NK-92 (cell line): ENCODE results near the gene PRM2.

Experiments
- DNase-seq: peaks from one replicate; lab custom pipeline; 2025; ENCODE audit not compliant: unreplicated experiment; lab: John Stamatoyannopoulos, UW

Gene PRM2

GRCh38 chr16:11276143-11276895, at the start of gene PRM2:
Gene PRM2, minus strand, starts transcription at chr16:11276480. Its CDS starts 110 bp downstream, at chr16:11276370.
- DNase-seq: no peak

DNA sequence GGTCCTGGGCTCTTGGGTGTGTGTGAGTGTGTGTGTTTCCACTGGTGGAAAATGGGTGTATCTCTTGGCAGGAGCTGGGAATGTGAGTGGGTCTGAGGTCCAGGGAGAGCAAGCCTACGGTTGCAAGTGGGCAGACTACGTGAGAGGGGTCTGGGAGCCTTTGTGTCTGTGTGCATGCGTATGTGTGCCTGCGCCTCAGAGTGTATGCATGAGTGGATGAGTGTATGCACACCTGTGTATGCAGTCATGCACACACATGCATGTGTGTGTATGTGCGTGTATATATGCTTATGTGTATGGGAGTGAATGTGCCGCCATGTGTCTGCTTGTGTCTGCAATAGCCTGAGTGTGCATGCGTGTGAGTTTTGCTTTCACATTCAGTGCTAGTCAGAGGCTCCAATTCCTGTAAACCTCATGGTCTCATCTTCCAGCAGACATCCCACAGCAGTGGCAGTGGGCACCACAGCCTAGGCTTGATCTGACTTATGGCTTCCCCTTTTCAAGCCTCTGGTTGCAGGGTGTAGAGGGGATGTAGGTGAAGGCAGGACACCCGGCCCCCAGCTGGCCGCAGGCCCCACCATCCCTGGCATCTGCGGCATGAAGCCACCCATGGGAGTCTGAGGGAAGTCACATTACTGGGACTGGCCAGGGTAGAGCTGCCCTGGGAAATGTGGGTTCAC, 49.3 kb upstream of the PRM2 start:
- DNase-seq: no peak

- DNase-seq: no peak
These were observed 47.5 kb upstream of the PRM2 start for GRCh38 chr16:11323551-11324336.

DNA sequence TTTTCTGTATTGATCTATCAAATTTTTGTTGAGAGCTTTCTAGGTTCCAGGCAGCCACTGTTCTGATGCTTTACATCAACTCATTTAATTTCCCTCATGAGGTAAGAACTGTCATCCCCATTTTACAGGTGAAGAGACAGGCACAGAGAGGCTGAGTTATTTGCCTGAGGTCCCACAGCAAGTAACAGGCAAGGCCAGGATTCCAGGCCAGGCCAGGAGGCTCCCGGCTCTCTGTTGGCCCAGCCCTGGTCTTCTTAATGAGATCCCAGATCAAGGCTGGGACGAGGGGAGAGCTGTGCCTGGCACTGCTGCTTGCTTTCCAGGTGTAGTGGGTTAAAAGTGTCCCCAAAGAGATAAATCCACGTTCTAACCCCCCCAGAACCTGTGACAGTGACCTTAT, 46.5 kb upstream of the PRM2 start:
- no peak for DNase-seq

DNA sequence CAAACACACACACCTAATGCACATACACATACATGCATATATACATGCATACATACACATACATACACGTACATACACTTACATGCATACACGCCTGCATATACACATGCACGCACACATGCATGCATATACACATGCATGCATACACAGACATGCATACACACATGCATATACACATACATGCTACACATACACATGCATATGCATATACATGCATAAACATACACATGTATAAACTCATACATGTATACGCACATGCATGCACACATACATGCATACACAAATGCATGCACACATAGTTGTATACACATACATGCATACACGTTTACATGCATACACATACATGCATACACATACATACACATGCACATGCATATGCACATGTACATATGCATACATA, 45.4 kb upstream of the PRM2 start:
- DNase-seq: no peak

GRCh38 chr16:11320170-11320569, 43.9 kb upstream of the PRM2 start:
- DNase-seq: no peak

DNA sequence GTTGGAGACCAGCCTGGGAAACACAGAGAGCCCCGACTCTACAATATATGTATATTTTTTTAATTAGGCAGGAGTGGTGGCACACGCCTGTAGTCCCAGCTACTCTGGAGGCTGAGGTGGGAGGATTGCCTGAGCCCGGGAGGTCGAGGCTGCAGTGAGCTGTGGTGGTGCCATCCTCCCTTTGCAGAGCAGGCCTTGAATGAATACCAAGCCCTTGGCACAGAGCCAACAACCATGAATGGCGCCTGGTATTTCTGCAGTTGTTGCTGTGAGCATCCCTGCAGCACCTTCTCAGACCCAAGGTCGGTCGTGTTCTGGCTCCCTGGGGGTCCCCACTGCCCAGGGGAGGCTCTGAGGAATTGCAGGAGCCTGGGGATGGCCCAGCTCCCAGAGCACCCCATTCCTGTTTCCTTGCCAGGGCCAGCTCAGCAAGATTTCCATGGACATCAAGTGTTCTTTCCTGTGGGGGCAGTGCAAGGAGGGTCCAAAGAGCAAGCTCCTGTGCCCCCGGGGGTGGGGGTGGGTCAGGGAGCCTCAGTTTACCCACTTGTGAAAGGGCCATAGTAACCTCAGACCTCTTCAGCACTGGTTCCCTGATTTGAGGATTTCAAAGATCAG, 43.4 kb upstream of the PRM2 start:
- no peak for DNase-seq

DNA sequence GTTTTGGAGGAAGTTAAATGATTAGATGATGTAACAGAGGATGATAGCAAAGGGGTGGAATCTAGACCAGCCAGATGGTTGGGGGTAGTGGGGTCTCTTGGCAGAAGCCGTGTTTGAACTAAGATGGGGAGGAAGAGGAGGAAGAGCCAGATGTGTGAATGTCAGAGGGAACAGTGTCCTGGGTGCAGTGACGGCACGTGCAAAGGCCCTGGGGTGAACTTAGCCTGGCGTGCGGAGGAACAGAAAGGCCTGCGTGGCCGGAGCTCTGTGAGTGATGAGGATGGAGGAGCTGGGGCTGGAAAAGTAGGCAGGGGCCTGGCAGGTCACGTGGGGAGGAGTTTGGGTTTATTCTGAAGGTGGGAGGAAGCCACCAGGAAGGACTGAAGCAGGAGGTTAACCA, 42.5 kb upstream of the PRM2 start:
- no peak for DNase-seq

DNA sequence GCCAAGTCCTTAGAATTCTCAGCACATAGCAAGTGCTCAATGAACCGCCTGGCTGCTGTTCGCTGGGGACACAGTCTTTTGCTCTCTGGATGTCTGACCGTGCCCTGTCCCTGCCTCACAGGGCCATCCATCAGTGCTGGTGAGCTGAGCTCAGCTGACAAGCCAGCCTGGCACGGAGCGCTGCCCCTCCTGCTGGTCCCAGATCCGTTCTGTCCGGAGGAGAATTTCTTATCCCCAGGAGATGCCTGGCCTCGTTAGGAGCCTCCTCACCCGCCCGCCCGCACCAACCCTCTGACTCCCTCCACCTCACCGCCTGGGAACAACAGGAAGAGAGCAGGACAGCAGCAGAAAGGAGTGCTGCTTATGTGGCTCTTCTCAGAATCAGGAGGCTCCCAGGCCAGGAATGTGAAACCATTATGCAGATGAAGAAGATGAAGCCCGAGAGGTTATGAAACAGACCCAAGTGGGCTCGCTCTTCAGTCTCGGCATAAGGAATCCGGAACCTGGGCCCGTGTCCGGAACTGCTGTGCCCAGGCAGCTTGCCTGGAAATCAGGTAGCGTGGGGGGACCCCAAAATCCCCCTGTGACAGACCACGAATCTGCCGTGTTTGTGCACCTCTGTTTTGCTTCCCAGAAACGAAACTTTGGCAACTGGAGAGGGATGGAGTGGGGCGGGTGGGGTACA, 40.2 kb upstream of the PRM2 start:
- DNase-seq: no peak

DNA sequence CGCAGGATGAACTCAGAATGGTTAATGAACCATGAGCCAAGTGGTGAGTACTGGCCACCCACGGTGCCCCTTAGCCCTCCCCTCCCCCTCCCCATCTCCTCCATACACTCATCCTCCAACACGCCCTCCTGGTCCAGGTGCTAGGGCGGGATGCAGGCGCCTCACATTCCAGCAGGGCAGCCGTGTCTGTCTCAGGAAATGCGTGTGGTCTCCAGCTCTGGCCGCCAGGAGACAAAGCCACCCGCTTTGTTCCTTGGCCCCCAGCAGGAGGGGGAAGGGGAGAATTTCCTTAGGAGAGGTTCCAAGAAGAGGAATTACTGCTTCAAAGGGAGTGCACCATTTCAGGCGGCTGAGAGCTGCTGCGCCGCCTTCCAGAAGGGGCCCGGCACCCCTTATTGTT, 39.2 kb upstream of the PRM2 start:
- DNase-seq: no peak

DNA sequence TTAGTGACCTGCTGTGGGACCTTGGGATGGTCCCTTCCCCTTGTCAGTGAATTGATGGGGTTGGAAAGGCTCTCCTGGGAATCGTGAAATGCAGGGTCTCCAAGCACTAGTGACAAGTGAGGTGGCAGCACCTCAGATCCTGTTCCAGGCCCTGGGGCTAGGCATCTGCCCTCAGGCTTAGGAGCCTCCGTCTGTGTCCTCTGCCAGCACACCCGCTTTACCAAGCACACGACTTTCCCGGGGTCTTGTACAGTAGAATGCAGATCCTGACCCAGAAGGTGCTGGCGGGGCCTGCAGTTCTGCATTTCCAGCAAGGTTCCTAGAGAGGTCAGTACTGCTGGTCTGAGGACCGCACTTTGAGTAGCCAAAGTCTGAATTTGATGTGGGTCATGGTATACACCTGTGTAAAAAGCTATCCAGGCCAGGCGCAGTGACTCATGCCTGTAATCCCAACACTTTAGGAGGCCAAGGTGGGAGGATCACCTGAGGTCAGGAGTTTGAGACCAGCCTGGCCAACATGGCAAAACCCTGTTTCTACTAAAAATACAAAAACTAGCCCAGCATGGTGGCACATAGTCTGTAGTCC, 38.1 kb upstream of the PRM2 start:
- no peak for DNase-seq

- no peak for DNase-seq
These were observed 37.4 kb upstream of the PRM2 start for GRCh38 chr16:11313493-11314308.

DNA sequence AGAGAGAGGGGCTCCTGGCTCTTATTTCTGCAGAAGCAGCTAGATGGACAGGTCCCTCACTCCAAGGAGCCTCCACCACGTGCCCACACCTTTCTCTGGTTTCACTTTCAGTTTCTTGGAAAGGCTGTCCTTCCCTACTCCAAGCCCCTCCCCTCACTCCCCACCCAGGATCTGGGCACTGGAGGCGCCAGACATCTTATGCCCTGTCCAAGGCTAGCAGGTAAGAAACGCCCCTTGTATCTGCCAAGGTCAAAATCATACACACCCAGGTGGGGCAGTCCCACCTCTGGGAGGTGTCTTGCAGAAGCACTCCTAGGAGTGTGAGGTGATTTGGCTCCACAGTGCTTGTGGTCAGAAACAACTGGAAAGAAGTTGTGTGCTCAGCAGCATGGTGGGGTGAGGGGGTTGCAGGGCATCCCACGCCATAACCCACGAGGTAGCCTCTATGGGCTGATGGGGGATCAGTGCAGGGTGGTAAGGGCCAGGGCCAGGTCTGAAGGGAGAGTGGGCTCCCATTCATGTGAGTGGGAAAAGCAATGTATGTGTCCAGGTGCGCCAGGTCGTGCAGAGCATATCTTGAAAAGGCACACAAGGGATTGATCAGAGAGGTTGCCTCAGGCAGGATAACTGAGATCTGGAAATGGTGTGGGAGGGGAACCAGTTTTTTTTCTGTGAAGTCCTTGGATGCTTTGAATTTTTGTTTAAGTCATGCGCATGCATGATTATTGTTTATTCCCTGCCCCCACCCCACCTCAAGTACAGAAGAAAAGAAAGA, 36.6 kb upstream of the PRM2 start:
- no peak for DNase-seq

DNA sequence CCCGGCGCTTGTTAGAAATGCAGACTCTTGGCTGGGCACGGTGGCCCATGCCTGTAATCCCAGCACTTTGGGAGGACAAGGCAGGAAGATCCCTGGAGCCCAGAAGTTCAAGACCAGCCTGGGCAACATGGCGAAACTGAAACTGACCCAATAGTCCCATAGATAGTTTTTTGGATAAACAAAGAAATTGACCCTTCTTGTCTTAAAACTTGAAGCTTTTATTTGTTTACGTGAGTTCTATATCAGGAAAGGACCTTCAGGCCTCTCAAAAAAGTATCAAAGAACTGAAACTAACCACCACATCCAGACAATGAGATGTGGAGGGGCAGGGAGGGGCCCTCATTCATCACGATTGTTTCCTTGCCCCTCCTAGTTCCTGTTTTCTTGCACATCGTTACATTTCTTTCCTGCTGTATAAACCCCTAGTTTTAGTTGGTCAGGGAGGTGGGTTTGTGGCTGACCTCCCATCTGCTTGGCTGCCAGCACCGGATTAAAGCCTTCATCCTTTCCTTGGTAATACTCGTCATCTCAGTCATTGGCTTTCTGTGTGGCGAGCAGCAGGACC, 34.8 kb upstream of the PRM2 start:
- DNase-seq: no peak

- DNase-seq: no peak
These were observed 34.3 kb upstream of the PRM2 start for GRCh38 chr16:11310634-11310977.

- DNase-seq: no peak
These were observed 33.8 kb upstream of the PRM2 start for GRCh38 chr16:11309895-11310633.

DNA sequence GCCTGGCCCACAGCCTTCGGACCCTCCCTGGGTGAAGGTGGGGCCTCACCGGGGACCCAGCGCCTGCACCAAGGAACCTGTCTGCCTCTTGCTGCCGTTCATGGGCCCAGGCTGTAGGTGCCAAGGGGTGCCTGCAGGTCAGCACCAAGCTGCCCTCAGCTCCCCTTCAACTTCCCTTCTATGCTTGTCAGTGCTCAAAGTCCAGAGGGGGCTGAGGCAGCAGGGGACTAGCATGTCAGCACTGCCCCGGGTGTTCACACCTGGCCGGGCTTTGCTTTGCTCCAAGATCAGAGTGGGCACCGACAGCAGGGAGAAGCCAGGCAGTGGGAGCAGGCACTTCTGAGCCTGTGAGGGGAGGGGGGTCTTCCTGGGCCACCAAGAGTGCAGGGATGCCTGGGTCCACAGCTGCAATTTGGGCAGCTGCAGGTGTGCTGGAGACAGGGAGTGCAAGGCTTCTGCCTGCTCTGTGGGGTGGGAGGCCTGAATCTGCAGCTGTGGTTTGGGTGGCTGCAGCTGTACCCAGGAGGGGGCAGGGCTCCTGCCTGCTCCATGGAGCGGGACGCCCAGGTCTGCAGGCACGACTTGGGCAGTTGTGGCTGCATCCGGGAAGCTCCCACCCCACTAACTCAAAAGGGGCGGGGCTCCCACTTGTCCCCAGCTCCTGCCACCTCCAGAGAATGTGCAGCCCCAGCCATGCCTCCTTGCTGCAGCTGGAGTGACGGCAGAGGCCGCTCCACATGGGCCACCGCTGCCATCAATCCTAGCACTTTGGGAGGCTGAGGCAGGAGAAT, 32.4 kb upstream of the PRM2 start:
- DNase-seq: no peak
